ENCODE results near the gene ANAPC13. TPM values are rescaled to one million over a fixed set of nuclear protein-coding genes. Genes with fewer than 3 reads are reported as not detected.

Gene ANAPC13
- total RNA-seq, 1 experiment from 2014 or later, result 52.7 TPM

DNA sequence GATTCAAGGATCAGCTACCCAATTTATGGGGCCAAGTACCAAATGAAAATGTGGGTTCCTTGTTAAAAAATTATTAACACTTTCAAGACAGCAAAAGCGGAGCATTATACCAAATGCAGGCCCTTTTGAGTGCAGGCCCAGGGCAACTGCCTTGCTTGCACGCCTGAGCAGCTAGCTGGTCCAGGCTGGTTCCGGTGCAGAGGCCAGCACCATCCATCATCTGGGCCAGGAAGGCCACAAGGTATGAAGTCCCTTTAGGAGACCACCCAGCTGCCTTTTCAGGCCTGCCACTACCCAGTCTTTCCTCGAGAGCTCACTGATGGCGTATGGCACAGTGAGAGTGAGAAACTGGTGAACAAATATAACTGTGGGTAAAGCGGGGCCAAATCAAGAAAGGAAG, 13.0 kb downstream of the ANAPC13 start:
- BruUV-seq (replicated peaks), result no TSS peak
- peak overlapping the region; percentile 41; the same call in 1 of the 2 replicates for H3K4me2 ChIP-seq
- peaks cover 12% of the 10 kb centered on the region for H3K36me3 ChIP-seq (ENCODE audit: low read depth)
- peaks cover 41% of the 10 kb centered on the region for H3K4me1 ChIP-seq (replicated peaks; ENCODE audit: insufficient read depth)
- no peak for TF ChIP-seq EZH2 (IDR thresholded peaks at IDR 0.05; ENCODE audit: low read depth)
- no peak for DNase-seq
- H3F3A ChIP-seq (ENCODE audit: insufficient read depth, low read depth), result peaks cover 25% of the 10 kb centered on the region; the same call in 1 of the 2 replicates
- intact Hi-C loops (cut with micrococcal nuclease; ENCODE audit: unreplicated experiment), result loop anchor here (1.0 kb wide), 1 partner anchor 91 kb away; no protein-coding TSS in a partner anchor
- no peak overlapping the region for H3K4me3 ChIP-seq
- ChIA-PET CTCF (interaction anchor here (1.0 to 1.4 kb wide), 4 partner anchors 45 to 260 kb away, joined by 6 to 7 read pairs (median 7); no protein-coding TSS in a partner anchor), POLR2A (ENCODE audit: unreplicated experiment) (interaction anchor here (0.5 to 1.4 kb wide), 2 partner anchors 109 to 155 kb away, joined by 3 to 7 read pairs; no protein-coding TSS in a partner anchor)
- H2AFZ ChIP-seq, result no peak overlapping the region
- H3K79me2 ChIP-seq (ENCODE audit: low read depth), result no peaks in the 10 kb centered on the region
- H3K9me2 ChIP-seq (ENCODE audit: insufficient read depth), result no peaks in the 10 kb centered on the region
- no peaks in the 10 kb centered on the region for H3K27me3 ChIP-seq (ENCODE audit: insufficient read depth, low read depth)
- H3K9me3 ChIP-seq (ENCODE audit: insufficient read depth, low read depth), result no peaks in the 10 kb centered on the region
- no peak overlapping the region for H3K27ac ChIP-seq
- no peaks in the 10 kb centered on the region for H4K20me1 ChIP-seq (ENCODE audit: insufficient read depth)

DNA sequence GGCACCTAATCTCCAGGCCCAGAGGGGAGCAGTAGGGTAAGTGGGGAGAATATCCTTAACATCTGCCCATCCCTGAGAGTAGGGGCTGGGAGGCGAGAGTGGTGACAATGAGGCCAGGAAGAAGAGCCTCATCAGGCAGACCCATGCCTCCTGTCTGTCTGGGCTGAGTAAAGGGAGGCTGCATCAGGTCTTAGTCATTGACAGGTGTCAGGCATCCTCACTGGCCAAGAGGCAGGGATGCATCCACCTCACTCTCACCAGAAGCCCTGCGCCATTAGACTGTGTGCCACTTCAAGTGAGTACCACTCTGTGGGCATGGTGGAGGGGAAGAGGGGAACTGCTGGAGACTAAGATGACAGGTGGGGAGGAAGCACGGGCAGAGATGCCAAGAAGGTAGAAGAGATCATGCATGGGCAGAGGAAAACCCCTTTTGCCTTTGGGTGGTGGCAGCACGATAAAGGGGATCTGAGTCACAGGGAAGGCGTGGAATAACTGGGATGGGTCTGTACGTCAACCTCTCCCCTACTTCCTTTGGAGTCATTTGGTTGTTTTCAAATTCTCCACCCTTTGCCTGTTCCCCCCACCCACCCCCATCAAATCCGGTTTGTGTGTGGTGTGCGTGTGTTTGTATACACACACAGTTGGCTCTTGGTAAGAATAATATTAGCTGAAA, 14.1 kb downstream of the ANAPC13 start:
- Histone ChIP-seq H3K27ac (peak overlapping the region; percentile 55), H3K4me3 (peak overlapping the region; percentile 2; the same call in 1 of the 2 replicates), H3K9me2 (ENCODE audit: insufficient read depth) (no peaks in the 10 kb centered on the region), H3K27me3 (ENCODE audit: insufficient read depth, low read depth) (no peaks in the 10 kb centered on the region), H3K9me3 (ENCODE audit: insufficient read depth, low read depth) (no peaks in the 10 kb centered on the region), H3K4me1 (replicated peaks; ENCODE audit: insufficient read depth) (peaks cover 41% of the 10 kb centered on the region), H3K79me2 (ENCODE audit: low read depth) (no peaks in the 10 kb centered on the region), H3K36me3 (ENCODE audit: low read depth) (0 out of 2 replicates have a peak, but pooled peaks cover under 1% of the 10 kb centered on the region), H3K4me2 (peak overlapping the region; percentile 64), H3F3A (ENCODE audit: insufficient read depth, low read depth) (peaks cover 20% of the 10 kb centered on the region; the same call in 1 of the 2 replicates), H2AFZ (no peak overlapping the region), H4K20me1 (ENCODE audit: insufficient read depth) (no peaks in the 10 kb centered on the region)
- peak; percentile 55 to 71 for DNase-seq
- POLR2A ChIA-PET (ENCODE audit: unreplicated experiment), result interaction anchor here (0.5 to 0.7 kb wide), 3 partner anchors 96 to 652 kb away, joined by 4 to 20 read pairs (median 5); no protein-coding TSS in a partner anchor
- no peak for TF ChIP-seq EZH2 (IDR thresholded peaks at IDR 0.05; ENCODE audit: low read depth)
- TF ChIP-seq, protein P1, sequence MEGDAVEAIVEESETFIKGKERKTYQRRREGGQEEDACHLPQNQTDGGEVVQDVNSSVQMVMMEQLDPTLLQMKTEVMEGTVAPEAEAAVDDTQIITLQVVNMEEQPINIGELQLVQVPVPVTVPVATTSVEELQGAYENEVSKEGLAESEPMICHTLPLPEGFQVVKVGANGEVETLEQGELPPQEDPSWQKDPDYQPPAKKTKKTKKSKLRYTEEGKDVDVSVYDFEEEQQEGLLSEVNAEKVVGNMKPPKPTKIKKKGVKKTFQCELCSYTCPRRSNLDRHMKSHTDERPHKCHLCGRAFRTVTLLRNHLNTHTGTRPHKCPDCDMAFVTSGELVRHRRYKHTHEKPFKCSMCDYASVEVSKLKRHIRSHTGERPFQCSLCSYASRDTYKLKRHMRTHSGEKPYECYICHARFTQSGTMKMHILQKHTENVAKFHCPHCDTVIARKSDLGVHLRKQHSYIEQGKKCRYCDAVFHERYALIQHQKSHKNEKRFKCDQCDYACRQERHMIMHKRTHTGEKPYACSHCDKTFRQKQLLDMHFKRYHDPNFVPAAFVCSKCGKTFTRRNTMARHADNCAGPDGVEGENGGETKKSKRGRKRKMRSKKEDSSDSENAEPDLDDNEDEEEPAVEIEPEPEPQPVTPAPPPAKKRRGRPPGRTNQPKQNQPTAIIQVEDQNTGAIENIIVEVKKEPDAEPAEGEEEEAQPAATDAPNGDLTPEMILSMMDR (conservative IDR thresholded peaks at IDR 0.05), result no peak
- CTCF ChIA-PET, result interaction anchor here (0.6 kb wide), 3 partner anchors 108 to 161 kb away, joined by 3 to 6 read pairs (median 5); no protein-coding TSS in a partner anchor
- intact Hi-C loops (cut with micrococcal nuclease; ENCODE audit: unreplicated experiment), result loop anchor here (1.0 kb wide), 1 partner anchor 89 kb away; no protein-coding TSS in a partner anchor
- TSS peak; percentile 22 for BruUV-seq (replicated peaks)

DNA sequence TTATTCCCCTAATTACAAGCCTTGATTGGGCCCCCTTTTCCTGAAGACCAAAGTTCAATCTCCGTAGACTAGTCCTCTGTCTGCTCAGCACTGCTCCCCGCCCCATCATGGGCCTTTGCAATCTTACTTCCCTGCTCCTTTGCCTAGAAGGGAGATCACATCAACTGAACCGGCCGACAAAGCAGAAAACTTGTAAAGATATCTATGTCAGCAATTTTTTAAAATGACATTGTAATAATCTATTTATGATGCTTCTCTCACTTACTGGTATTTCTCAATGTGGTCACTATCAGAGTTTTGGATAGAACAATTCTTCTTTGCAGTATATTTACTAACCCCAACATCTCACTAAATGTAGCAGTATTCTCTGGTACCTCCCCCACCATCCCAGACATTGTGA, 17.3 kb downstream of the ANAPC13 start:
- CTCF ChIA-PET, result no interaction called here
- H2AFZ ChIP-seq, result no peak overlapping the region
- BruUV-seq (replicated peaks), result no TSS peak
- peaks cover 20% of the 10 kb centered on the region; the same call in 1 of the 2 replicates for H3F3A ChIP-seq (ENCODE audit: insufficient read depth, low read depth)
- intact Hi-C loops (cut with micrococcal nuclease; ENCODE audit: unreplicated experiment), result no loop called here
- H3K27ac ChIP-seq, result no peak overlapping the region
- POLR2A ChIA-PET (ENCODE audit: unreplicated experiment), result no interaction called here
- H3K9me2 ChIP-seq (ENCODE audit: insufficient read depth), result no peaks in the 10 kb centered on the region
- H4K20me1 ChIP-seq (ENCODE audit: insufficient read depth), result no peaks in the 10 kb centered on the region
- no peaks in the 10 kb centered on the region for H3K9me3 ChIP-seq (ENCODE audit: insufficient read depth, low read depth)
- H3K4me3 ChIP-seq, result no peak overlapping the region
- H3K27me3 ChIP-seq (ENCODE audit: insufficient read depth, low read depth), result no peaks in the 10 kb centered on the region
- no peak overlapping the region for H3K4me2 ChIP-seq
- no peak for TF ChIP-seq EZH2 (IDR thresholded peaks at IDR 0.05; ENCODE audit: low read depth)
- TF ChIP-seq, protein P1 (conservative IDR thresholded peaks at IDR 0.05), result no peak
- H3K79me2 ChIP-seq (ENCODE audit: low read depth), result no peaks in the 10 kb centered on the region
- peaks cover 38% of the 10 kb centered on the region for H3K4me1 ChIP-seq (replicated peaks; ENCODE audit: insufficient read depth)
- H3K36me3 ChIP-seq (ENCODE audit: low read depth), result no peaks in the 10 kb centered on the region
- no peak for DNase-seq

Data from PC-9 (cell line).